NCI-H510A treated with DMSO at 0.1 percent for 48 hours (cell line): ENCODE results near the gene FGF11.
"Not testable (repeated sequence)": the region's sequence is repeated elsewhere in the genome, so short reads cannot be mapped to it uniquely, and the experiment has no call there.

Experiments used
- DNase-seq: peaks from one replicate; lab custom pipeline; 2025; lab: John Stamatoyannopoulos, UW

FGF11 gene

DNA sequence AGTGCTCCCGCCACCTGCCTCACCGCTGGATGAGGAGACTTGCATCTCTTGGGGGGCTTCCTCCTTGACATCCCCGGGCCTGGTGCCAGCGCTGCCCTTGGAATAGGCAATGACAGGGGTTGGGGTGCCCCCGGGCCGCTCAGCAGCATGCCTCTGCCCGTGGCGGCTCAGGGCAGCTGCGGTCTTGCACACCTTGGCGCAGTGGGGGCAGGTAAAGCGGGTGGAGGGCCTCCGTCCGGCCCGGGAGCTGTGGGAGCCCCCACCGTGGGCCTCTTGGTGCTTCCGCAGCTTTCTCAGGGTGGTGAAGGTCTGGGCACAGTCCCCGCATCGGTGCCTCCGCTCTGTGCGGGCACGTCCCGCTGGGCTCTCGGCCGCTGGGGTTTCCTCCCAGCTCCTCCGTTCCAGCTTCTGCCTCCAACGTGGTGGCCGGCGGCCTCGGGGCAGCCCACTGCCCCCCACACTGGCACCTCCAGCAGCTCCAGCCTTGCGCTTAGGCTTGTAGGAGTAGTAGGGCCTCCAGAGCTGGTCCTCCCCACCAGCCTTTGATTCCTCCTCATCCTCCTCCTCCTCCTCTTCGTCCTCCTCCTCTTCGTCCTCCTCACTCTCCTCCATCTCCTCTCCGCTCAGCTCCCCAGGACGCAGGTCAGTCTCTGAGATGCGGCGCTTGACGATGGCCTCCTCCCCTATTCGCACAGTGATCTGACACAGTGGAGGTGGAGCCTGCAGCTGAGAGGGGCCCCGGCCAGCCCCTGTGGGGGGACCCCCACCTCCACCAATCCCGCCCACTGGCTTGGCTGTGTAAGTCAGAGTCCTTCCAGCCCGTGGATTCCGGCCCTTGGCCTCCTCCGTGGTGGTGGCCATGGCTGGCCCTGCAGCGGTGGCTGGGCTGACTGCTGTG, 23.4 kb downstream of the FGF11 start:
- DNase-seq, result no peak

DNA sequence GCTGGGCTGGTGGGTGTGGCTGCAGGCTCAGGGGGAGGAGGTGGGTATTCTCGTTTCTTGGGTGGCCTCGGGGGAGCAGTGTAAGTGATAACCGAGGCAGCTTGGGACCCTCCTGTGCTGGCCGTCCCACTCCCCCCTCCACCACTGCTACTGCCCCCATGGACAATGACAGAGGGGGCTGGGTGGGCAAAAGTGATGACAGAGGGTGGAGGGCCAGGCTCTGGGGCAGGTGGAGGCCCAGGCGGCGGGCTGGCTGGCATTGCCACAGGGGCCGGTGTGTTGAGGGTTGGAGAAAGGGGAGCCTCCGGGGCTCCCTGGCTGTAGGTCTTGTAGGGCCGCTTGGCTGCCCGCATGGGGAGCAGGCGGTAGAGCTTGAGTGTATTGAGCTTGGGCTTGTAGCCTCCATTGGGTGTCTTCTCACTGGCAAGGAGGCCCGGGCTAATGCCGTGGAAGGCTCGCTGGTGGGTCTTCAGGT, 24.1 kb downstream of the FGF11 start:
- no peak for DNase-seq

DNA sequence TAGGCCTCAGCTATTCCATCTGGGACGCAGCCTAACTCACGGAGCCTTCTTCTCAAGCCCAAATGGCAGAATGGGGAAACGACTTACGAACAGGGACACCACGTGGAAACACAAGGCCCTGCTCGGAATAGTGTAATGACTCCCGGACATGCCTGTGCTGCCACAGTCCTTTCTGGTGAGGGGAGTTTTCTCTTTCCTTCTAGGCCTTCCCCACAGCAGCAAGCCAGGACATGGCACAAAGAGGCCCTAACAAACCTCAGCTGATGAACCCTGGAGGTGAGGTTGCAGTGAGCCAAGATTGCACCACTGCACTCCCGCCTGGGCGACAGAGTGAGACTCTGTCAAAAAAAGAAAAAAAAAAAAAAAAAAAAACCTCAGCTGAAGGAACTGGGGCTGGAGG, 24.8 kb downstream of the FGF11 start:
- no peak for DNase-seq

DNA sequence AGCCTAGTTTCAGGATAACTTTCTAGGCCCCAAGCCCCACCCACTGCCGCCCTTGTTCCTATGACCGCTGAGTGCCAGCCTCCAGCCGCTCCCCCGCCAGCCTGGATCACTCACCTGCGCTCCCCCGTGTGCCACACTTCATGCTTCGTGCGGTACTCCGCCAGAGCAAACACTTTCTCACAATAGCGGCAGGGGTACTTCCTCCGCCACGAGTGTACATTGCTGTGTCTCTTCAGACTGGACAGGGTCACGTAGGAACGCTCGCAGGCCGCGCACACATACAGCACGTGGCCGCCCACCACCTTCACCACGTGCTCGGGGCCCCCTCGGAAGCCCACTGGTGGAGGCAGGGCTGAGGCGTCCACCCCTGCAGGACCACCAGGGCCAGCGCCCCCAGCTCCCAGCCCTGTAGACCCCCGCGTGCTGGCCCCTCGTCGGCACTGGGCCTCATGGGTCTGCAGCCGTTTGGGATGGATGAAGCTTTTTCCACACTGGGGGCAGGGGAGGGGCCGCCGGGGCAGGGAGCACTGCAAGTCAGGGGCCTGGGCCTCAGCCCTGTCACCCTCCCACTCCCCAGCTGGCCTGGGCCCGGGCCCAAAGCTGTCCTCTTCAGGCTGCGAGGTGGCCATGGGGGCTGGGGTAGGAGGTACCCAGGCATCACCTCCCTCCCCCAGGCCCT, 26.4 kb downstream of the FGF11 start:
- DNase-seq, result no peak

DNA sequence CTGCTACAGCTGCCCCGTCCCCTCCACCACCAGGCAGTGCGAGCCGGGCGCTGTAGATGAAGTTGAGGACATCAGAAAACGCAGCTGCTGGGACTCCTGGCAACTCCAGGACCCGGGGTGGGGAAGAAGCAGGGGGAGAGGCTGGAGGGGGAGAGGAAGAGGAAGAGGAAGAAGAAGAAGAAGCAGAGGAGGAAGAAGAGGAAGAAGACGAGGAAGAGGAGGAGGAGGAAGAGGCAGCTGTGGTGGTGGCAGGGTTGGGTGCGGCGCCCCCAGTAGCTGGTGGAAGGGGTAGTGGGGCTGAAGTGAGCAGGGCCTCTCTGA, 27.0 kb downstream of the FGF11 start:
- no peak for DNase-seq

DNA sequence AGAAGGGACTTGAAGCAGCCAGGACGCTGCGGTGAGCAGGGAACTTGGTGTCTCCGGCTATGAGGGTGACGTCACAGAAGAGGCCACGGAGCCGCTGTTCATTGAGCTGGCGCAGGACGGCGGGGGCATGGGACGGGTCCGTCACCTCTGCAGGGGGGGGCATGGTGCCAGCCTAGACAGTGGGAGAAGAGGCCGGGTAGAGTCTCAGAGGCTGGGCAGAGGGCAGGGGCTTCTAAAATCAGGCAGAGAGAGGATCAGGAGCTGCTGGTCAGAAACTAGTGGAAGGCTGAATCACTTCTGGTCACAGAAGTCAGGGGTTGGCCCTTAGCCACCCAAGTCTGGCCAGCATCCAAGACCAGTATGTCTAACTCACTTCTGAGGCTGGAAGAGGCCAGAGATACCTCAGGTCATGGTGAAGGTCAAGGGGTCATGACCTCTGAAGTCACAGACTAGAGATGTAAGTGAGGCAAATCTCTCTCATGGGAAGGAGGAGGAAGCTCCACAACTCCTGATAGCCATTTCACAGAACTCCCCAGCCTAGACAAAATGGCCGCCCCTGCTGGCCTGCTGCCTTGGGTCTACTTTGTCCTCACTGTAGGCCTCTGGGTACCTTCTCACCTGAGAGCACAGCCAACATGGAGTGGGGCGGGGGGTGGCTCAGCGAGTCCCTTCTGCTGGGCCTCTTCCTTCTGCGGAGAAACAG, 27.5 kb downstream of the FGF11 start:
- DNase-seq, result no peak

DNA sequence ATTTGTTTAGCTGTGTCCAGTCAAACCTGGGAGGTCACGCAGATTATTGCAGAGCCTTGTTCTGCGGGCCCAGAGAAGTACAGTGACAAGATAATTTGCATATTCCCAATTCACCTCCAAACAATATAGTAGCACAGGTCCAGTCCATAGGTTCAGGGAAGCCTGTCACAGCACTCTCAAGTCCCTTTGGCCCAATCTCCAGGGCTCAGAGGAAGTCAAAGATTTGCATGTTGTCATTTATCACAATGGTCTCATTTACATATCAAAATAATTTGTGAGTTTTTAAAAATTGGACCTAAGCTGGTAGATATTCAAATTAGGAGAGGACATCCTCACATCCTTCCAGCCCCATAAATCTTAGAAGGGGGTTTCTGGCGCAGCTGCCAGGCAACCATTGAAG, 28.2 kb downstream of the FGF11 start:
- DNase-seq, result no peak

DNA sequence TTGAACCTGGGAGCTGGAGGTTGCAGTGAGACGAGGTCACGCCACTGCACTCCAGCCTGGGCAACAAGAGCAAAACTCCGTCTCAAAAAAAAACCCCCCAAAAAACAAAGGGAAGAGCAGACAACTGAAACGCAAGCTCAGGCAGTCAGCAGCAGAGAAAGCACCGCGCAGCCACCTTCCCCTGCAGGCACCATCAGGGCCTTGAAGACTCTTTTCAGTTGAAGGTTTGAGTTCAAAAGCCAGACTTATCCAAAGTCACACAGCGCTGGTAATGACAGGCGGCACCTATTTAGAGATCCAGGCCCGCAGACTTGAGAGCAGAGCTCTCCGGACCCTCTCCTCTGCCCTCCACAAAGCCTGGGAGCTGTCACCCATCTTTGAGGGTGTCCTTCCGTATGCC, 29.0 kb downstream of the FGF11 start:
- DNase-seq, result no peak

DNA sequence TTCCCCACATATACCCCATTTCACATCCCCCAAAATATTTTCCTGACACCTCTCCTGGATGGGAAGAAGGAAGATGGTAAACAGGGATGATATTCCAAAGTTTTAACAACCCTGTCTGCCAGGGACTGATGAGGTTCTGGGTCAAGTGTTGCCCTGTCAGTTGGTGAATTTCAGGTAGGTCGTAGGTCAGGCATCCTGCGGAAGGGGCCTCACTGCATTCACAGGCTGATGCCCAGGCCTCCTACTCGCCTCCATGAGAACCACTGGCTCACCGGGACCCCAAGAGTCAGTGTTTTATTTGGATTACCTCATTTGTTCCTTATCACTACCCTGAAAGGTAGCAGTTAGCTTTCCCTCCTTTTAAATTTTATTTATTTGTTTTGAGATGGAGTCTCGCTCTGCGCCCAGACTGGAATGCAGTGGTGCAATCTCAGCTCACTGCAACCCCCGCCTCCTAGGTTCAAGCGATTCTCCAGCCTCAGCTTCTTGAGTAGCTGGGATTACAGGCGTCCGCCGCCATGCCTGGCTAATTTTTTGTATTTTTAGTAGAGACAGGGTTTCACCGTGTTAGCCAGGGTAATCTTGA, 29.6 kb downstream of the FGF11 start:
- no peak for DNase-seq

DNA sequence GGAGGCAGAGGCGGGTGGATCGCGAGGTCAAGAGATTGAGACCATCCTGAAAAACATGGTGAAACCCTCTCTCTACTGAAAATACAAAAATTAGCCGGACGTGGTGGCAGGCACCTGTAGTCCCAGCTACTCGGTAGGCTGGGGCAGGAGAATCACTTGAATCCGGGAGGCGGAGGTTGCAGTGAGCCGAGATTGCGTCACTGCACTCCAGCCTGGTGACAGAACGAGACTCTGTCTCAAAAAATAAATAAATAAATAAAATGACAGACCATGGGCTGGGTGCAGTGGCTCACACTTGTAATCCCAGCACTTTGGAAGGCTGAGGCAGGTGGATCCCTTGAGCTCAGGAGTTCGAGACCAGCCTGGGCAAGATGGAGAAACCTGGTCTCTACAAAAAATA, 30.5 kb downstream of the FGF11 start:
- DNase-seq, result not testable (repeated sequence)

DNA sequence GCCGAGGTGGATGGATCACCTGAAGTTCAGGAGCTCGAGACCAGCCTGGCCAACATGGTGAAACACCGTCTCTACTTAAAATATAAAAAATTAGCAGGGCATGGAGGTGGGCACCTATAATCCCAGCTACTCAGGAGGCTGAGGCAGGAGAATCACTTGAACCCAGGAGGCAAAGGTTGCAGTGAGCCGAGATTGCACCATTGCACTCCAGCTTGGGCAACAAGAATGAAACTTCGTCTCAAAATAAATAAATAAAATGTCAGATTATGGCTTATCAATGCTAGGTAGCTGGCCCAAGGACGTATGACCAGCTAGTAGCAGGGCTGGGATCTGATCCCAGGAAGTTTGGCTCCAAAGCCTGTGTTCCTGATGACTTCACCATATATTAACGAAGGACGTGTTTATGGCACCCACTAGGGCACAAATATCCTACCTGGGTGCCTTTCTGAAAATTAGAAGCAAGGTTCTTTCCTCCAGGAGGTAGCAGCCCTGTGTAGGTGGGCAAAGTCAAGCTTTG, 31.2 kb downstream of the FGF11 start:
- DNase-seq, result not testable (repeated sequence)

DNA sequence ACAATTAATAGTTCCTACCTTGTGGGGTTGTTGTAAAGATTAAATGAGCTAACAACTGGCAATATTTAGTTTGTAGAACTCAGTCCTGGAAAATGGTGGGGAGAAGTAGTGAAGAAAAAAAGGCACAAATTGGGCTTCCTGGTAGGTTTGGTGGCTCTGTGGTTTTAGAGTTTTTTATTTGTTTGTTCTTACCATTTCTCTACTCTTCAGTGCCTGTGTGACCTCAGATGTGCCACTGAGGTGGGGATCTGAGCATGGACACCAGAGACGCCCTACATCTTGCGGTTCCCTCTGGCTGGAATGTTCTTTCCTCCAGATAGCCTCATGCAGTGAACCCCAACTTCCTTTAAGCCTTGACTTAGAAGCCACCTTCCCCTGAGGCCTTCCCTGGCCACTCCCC, 32.4 kb downstream of the FGF11 start:
- no peak for DNase-seq

DNA sequence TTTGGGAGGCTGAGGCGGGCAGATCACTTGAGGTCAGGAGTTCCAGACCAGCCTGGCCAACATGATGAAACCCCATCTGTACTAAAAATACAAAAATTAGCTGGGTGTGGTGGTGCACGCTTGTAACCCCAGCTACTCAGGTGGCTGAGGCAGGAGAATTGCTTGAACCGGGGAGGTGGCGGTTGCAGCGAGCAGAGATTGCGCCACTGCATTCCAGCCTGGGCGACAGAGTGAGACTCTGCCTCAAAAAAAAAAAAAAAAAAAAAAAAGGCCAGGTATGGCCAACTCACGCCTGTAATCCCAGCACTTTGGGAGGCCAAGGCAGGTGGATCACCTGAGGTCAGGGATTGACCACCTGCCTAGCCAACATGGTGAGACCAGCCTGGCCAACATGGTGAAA, 35.5 kb downstream of the FGF11 start:
- DNase-seq, result not testable (repeated sequence)

DNA sequence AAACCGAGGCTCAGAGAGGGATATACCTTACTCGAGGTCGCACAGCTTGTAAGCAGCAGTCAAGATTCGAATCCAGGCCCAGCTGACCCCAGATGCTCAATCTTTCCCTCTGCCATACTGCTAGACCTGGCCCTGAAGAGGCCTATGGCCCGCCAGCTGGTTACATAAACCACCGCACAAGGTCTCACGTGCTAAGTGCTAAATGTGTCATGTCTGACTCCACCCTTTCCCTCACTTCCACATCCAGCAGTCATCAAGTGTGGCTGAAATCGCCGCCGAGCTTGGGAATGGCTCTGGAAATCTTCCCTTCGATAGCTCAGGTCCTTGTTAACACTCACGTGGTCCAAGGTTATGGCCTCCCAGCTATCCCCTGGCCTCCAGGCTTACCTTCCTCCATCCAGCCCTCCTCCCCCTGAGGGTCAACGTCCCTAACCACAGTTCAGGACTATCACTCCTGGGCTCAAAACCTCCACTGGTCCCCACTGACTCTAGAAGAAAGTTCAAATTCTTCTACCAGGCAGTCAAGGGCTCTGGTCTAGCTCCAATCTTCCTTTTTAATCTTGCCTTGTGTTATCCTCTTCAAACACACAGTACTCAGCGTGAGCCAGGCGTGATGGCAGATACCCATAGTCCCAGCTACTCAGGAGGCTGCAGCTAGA, 36.6 kb downstream of the FGF11 start:
- no peak for DNase-seq

DNA sequence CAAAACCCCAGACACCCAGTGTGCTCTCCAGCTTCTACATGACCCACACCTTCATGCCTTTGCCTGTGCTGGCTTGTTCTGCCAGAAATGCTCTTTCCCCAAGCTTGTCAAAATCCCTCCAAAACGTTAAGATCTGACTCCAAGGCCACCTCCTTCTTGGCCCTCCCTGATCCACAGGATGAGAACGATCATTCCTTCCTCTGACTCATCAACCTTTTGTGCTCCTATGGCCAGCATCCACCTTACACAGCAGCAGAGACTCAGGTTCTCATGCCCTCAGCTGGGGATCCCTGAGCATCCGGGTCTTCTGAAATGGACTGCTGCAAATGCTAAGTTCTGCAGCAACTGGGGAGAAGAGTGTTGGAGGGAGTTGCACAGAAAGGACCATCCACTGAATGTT, 37.2 kb downstream of the FGF11 start:
- no peak for DNase-seq

DNA sequence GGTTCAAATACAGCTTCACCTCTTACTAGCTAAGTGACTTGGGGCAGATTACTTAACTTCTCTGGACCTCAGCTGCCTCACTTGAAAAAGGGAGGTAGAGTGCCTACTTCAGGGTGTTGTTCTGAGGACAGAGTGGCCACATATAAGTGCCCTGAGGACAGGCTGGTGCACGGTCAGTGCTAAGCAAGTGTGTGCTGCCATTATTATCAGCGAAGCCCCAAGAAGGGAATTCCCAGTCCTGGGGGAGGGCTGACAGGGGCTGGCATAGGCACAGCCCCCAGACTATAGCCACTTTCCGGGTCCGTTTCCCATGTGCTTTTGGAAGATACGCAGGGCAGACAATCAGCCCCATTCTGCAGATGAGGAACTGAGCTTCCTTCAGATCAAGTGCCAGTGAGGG, 37.6 kb downstream of the FGF11 start:
- DNase-seq, result no peak

DNA sequence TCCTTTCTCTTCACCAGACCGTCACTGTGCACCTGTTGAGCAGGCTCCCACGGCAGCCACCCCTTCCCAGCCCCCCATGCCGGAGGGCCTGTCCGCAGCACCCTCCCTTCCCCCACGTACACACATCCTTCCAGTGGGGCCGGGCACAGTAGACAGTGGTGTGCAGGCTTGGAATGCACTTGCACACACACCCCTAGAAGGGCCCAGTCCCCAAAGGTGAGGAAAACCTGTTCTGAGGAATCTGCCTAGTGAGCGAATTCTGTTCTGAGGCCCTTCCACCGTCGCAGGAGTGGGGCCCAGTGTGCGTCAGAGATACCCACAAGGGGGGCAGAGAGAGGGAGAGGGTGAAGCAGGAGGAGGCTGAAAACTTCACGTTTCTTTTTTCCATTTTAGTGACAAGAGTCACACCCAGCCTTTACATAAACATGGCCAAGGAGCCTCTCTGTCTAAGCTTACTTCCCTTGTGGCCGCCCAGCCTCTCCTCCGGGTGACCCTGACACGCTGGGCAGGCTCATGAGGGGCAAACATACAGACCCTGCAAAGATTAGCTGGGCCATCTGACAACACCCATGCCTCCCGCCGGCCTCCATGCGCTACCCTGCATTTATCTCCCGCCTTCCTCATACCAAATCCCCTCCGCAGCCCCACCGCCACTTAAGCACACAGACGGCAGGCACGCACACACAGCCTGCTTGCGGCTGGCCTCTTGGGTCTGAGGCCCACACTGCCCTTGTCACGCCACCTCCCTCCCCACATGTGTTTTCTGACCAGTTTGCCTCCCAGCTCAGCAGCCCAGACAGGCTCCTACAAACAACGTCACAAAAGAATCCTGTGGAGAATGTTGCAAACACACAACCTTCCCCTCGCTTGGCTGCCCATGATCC, 38.3 kb downstream of the FGF11 start:
- no peak for DNase-seq

DNA sequence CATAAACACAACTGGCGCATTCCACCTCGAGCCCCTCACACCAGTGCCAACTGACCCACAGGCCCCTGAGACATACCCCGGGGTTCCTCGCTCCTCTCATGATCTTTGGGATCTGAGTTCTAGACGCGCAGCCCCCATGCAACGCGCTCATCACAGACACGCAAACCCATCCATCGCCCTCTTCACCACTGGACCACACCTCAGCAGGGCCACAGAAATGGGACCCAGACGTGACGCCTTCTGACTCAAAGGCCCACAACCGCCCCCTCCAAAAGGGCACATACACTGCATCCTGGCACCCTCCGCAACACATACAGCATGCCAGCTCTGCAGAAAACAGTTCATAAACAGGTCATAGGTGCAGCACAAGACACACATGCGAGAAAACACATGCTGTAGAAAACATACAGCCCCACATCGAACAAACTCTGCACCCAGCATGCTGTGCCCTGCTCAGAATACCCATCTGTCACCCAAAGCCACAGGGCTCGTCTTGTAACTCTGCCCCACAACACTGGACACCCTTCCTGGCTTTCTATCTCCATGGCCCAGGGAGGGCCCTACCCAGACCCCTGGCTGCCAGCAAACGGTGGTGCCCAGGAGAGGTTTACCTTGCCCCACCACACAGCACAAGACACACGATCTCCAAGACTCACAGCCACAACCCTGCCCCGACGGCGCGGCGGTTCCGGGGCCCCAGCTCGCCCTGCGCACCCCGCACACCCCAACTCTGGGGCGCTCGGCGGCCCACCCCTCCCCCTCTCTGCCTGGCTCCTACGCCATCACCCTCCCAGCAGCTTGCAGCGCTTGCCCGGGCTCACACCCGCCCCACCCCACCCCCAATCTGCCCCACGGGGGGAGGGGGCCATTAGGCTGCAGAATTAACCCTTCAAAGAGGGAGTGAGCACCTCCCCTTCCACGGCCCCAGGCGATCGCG, 39.2 kb downstream of the FGF11 start:
- no peak for DNase-seq

DNA sequence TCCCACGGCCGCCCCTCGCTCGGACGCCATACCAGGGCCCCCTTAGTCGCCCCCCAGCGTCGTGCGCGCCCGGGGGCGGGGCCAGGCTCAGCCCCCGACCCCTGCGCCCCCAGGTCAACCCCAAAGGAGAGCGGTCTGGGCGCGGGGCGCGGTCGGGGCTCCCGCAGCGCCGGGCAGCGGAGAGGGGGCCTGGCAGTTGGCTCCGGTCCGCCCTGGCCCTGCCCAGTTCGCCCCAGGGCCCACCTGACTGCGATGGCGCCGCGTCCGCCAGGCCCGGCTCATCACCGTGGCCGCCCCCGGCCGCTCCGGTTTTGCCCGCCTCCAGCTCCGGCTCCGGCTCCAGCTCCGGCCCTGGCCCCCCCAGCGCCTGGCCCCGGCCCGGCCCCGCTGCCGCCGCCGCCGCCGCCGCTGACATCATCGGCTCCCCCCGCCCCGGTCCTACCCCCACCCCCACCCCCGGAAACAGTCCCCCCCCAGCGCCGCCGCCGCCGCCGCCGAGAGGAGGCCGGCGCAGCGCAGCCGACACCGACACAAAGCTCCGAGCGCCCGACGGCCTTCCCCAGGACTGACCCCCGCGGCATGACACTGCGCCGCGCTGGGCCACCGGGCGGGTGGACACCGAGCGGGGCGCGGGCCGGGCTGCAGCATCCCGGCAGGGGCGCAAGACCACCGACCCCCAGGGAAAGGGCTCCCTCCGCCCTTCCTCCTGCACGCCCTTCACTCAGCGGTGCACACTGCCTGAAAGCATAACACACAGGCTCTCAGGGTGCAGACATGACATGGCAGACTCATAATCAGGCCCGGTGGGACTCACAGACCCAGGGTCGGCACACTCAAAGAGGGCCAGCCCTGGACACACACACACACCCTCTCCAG, 40.1 kb downstream of the FGF11 start, which contains the start of gene ZBTB4:
ZBTB4 (minus strand) TSS at position 419 of the 876 bp plus-strand sequence. CDS start 12,830 bp downstream, outside the sequence.
- DNase-seq, result no peak
